Naive thymus-derived CD8-positive, alpha-beta T cell (primary cell): ENCODE data around the gene PTPN7. TPM values are rescaled to one million over a fixed set of nuclear protein-coding genes. Genes with fewer than 3 reads are reported as not detected.
"Not testable (repeated sequence)": the region's sequence is repeated elsewhere in the genome, so short reads cannot be mapped to it uniquely, and the experiment has no call there.

Source experiments
- ATAC-seq, 2 donors: fragments of 150-1000 bp; cut with Tn5 transposase in 1 of 2; sonication (Bioruptor Pico), chemical (Tn5 transposase) in 1 of 2; 1 replicate in 1 of 2; 2 replicates in 1 of 2; pipeline ENCODE4 v1.10.0; 2021; ENCODE audit warnings: mild to moderate bottlenecking in 2 of 2, moderate library complexity in 2 of 2
- POLR2A ChIA-PET: fragments of 350-600 bp; sonication (Branson Sonifier 250); formaldehyde crosslinking; loops from one replicate; lab custom pipeline; 2021; ENCODE audit warnings: antibody characterized with exemption; lab: Charles Lee
- DNase-seq, 10 donors: peaks; one replicate each; pipeline versions ENCODE4 v3.0.0 to v3.0.0-alpha.2; 2020 to 2022
- H3K27ac Mint-ChIP-seq, 10 donors: one replicate each; pipeline ENCODE4 v1.8.0; 2020 to 2022; ENCODE audit warnings: mild to moderate bottlenecking in 10 of 10, mixed read lengths in 10 of 10, moderate library complexity in 4 of 10, inconsistent platforms in 1 of 10
- H3K27me3 Mint-ChIP-seq, 5 donors: one replicate each; pipeline ENCODE4 v1.8.0; 2021 to 2022; ENCODE audit warnings: mixed read lengths in 5 of 5
- H3K36me3 Mint-ChIP-seq, 3 donors: one replicate each; pipeline ENCODE4 v1.8.0; 2020 to 2022; ENCODE audit warnings: mixed read lengths in 3 of 3, mild to moderate bottlenecking in 2 of 3, inconsistent platforms in 1 of 3
- H3K4me1 Mint-ChIP-seq, 4 donors: one replicate each; pipeline ENCODE4 v1.8.0; 2021 to 2022; ENCODE audit warnings: mixed read lengths in 4 of 4
- H3K4me3 Mint-ChIP-seq, 10 donors: one replicate each; pipeline ENCODE4 v1.8.0; 2020 to 2022; ENCODE audit warnings: mild to moderate bottlenecking in 10 of 10, mixed read lengths in 10 of 10, moderate library complexity in 6 of 10, inconsistent platforms in 1 of 10
- H3K9me3 Mint-ChIP-seq, 9 donors: one replicate each; pipeline ENCODE4 v1.8.0; 2020 to 2022; ENCODE audit warnings: mixed read lengths in 9 of 9, mild to moderate bottlenecking in 3 of 9, inconsistent platforms in 1 of 9, moderate library complexity in 1 of 9
- polyA plus RNA-seq, 3 donors: library from polyadenylated mRNA; unstranded; fragments of 300-500 nt; fragmentation: Illumina TruSeq; gene quantifications; one replicate each; pipeline ENCODE4 v1.2.3, GENCODE V29; 2021
- total RNA-seq, 8 experiments: library from RNA in 2 of 8; stranded (reverse) in 2 of 8; gene quantifications; one replicate each; pipeline ENCODE4 v1.2.3 and lab custom pipeline; 2021 to 2026

The PTPN7 gene
- total and polyA plus RNA-seq, 5 experiments from 2014 or later, result 35.9 to 44.4 (median 37.7) TPM

- no peaks in the 10 kb centered on the region for H3K27me3 Mint-ChIP-seq
- H3K4me1 Mint-ChIP-seq, result peaks cover 12 to 51% (median 35%) of the 10 kb centered on the region in 4 donors
- H3K36me3 Mint-ChIP-seq, result peaks cover 0 to 21% (median 0%) of the 10 kb centered on the region in 3 donors
- DNase-seq (peak; percentile 45 to 82 (median 66)), ATAC-seq (peak; percentile 71 to 84)
- H3K27ac Mint-ChIP-seq, result peak within 1 kb of the TSS; percentile 86 to 97 (median 94)
- peak within 1 kb of the TSS; percentile 91 to 99 (median 94) for H3K4me3 Mint-ChIP-seq
- no peaks in the 10 kb centered on the region for H3K9me3 Mint-ChIP-seq
- POLR2A ChIA-PET, result interaction anchor here (0.9 to 6.3 kb wide), 4 partner anchors 10 to 21 kb away, joined by 3 to 55 read pairs (median 3); partner anchors contain the start of gene PTPN7
Measured at GRCh38 chr1:202144402-202145067, 15.9 kb downstream of the PTPN7 start, which contains the start of gene ARL8A. ARL8A (minus strand) TSS chr1:202144737; CDS start chr1:202144572, 165 bp downstream.

- Mint-ChIP-seq H3K9me3 (no peaks in the 10 kb centered on the region), H3K4me3 (peak overlapping the region; percentile 91 to 99 (median 94)), H3K27me3 (no peaks in the 10 kb centered on the region), H3K36me3 (peaks cover 0 to 18% (median 0%) of the 10 kb centered on the region in 3 donors), H3K27ac (peak overlapping the region; percentile 81 to 97 (median 92)), H3K4me1 (peaks cover 12 to 52% (median 37%) of the 10 kb centered on the region in 4 donors)
- peak in 4 of 10 donors; percentile 10 to 37 (median 18) for DNase-seq
- ATAC-seq, result peak; percentile 63
- POLR2A ChIA-PET, result interaction anchor here (0.9 to 6.3 kb wide), 4 partner anchors 9 to 21 kb away, joined by 3 to 55 read pairs (median 4); partner anchors contain the start of gene PTPN7
Measured at GRCh38 chr1:202143768-202144401, 16.5 kb downstream of the PTPN7 start.

DNA sequence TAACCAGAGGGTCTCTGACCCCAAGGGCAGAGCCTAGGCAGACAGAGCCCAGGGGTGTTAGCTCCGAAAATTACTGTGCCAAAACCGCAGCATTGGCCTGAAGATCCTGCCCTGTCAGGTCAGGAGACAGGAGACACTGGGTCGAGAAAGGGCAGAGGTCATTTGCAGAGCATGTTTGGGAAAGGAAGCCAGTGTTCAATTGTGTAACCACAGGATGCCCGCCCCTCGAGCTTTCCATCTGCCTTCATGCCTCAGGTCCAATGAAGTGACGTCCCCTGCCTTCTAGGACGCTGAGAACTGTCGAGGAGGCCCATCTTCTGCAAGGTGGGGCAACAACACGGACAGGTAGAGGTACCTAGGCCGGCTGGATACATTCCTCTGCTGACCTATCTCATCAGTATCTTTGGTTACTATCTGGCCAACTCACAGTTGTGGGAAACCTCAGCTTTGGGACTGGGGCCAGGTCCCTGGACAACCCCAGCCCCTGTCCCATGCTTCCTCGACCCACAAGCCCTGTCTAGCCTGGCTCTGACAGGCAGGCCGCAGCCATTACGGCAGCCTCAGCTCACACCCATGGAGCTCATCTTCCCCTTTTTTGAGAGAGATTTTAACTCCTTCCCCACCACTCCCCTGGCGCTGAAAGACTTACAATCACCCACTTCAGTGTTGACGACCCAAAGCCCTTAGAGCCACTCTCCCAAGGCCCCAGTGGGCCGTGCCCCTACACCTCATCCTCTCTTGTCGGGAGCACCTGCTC, 17.2 kb downstream of the PTPN7 start:
- Mint-ChIP-seq H3K4me3 (peak overlapping the region; percentile 91 to 99 (median 94)), H3K9me3 (no peaks in the 10 kb centered on the region), H3K36me3 (peaks cover 0 to 20% (median 0%) of the 10 kb centered on the region in 3 donors), H3K27ac (peak overlapping the region; percentile 81 to 97 (median 92)), H3K27me3 (no peaks in the 10 kb centered on the region), H3K4me1 (peaks cover 13 to 56% (median 40%) of the 10 kb centered on the region in 4 donors)
- ATAC-seq (peak; percentile 24 to 40), DNase-seq (peak in 2 of 10 donors; percentile 28 to 32)
- POLR2A ChIA-PET, result interaction anchor here (1.8 to 6.3 kb wide), 2 partner anchors 13 to 17 kb away, joined by 5 to 55 read pairs; partner anchors contain the start of gene PTPN7

DNA sequence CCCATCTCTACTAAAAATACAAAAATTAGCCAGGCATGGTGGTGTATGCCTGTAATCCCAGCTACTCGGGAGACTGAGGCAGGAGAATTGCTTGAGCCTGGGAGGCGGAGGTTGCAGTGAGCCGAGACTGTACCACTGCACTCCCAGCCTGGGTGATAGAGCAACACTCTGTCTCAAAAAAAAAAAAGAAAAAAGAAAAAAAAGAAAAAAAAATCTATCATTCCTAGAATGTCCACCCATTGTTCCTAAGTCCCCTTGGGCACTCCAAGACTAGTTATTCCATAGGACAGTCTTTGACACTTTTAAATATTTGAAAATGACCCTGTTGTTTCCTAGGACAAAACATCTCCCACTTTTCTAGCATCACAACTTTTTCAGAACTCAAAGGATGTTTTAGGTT, 18.9 kb downstream of the PTPN7 start:
- H3K27me3 Mint-ChIP-seq, ATAC-seq, H3K9me3 Mint-ChIP-seq, DNase-seq, POLR2A ChIA-PET: not testable (repeated sequence)
- Mint-ChIP-seq H3K36me3 (peaks cover 0 to 28% (median 0%) of the 10 kb centered on the region in 3 donors), H3K27ac (peak overlapping the region in 7 of 10 donors; percentile 1 to 93 (median 48)), H3K4me3 (peak overlapping the region in 2 of 10 donors; percentile 37 to 39), H3K4me1 (peaks cover 11 to 52% (median 38%) of the 10 kb centered on the region in 4 donors)

GRCh38 chr1:202140833-202141232, 19.6 kb downstream of the PTPN7 start:
- DNase-seq, result no peak
- H3K27ac Mint-ChIP-seq, result peak overlapping the region in 8 of 10 donors; percentile 24 to 67 (median 52)
- peaks cover 0 to 30% (median 0%) of the 10 kb centered on the region in 3 donors for H3K36me3 Mint-ChIP-seq
- no peaks in the 10 kb centered on the region for H3K9me3 Mint-ChIP-seq
- H3K27me3 Mint-ChIP-seq, result no peaks in the 10 kb centered on the region
- H3K4me1 Mint-ChIP-seq, result peaks cover 11 to 52% (median 37%) of the 10 kb centered on the region in 4 donors
- ATAC-seq, result no peak
- POLR2A ChIA-PET, result no interaction called here
- peak overlapping the region in 1 of 10 donors; percentile 29 for H3K4me3 Mint-ChIP-seq

- Mint-ChIP-seq H3K4me1 (peaks cover 0 to 24% (median 7%) of the 10 kb centered on the region in 4 donors), H3K4me3 (no peak overlapping the region), H3K9me3 (no peaks in the 10 kb centered on the region), H3K27me3 (no peaks in the 10 kb centered on the region), H3K27ac (peak overlapping the region in 2 of 10 donors; percentile 22 to 28), H3K36me3 (peaks cover 0 to 59% (median 0%) of the 10 kb centered on the region in 3 donors)
- ATAC-seq (peak; percentile 89 to 92), DNase-seq (peak in 9 of 10 donors; percentile 10 to 65 (median 39))
- POLR2A ChIA-PET, result interaction anchor here (1.0 kb wide), 1 partner anchor 9 kb away, joined by 3 read pairs; the partner anchor contains the start of gene ARL8A
Measured at GRCh38 chr1:202135221-202135721, 25.1 kb downstream of the PTPN7 start.

GRCh38 chr1:202134645-202135172, 25.7 kb downstream of the PTPN7 start:
- peak; percentile 3 to 19 for ATAC-seq
- no peaks in the 10 kb centered on the region for H3K9me3 Mint-ChIP-seq
- H3K4me3 Mint-ChIP-seq, result no peak overlapping the region
- peaks cover 0 to 59% (median 0%) of the 10 kb centered on the region in 3 donors for H3K36me3 Mint-ChIP-seq
- peak overlapping the region in 2 of 10 donors; percentile 22 to 28 for H3K27ac Mint-ChIP-seq
- POLR2A ChIA-PET, result interaction anchor here (1.0 kb wide), 1 partner anchor 10 kb away, joined by 3 read pairs; the partner anchor contains the start of gene ARL8A
- DNase-seq, result no peak
- no peaks in the 10 kb centered on the region for H3K27me3 Mint-ChIP-seq
- H3K4me1 Mint-ChIP-seq, result peaks cover 0 to 21% (median 5%) of the 10 kb centered on the region in 4 donors

- H3K27ac Mint-ChIP-seq, result no peak overlapping the region
Measured at GRCh38 chr1:202133989-202134388, 26.4 kb downstream of the PTPN7 start.

DNA sequence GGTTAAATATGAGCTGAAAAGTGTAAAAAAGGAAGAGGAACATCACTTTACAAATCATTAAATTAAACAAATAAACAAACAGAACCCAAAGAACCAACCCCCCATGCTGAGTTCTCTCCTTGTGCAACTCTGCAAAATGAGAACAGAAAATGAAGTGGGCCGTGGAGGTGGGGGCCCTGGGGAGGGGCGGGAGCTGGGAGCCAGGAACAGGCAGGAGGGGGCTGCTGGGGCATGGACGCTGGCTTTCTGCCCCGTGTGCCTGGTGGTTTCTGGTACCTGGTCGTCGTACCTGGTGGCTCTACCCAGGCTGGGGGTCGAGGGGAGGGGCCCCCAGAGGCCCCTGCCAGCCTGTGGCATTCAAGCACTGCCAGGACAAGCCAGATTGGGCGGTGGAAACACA, 26.9 kb downstream of the PTPN7 start:
- POLR2A ChIA-PET, result no interaction called here
- ATAC-seq, result no peak
- no peaks in the 10 kb centered on the region for H3K27me3 Mint-ChIP-seq
- no peak overlapping the region for H3K4me3 Mint-ChIP-seq
- H3K36me3 Mint-ChIP-seq, result peaks cover 0 to 52% (median 0%) of the 10 kb centered on the region in 3 donors
- no peak overlapping the region for H3K27ac Mint-ChIP-seq
- H3K4me1 Mint-ChIP-seq, result peaks cover 0 to 16% (median 5%) of the 10 kb centered on the region in 4 donors
- no peaks in the 10 kb centered on the region for H3K9me3 Mint-ChIP-seq
- no peak for DNase-seq

More at GRCh38 chr1:202133989-202134388, 26.4 kb downstream of the PTPN7 start:
- POLR2A ChIA-PET, result no interaction called here
- Mint-ChIP-seq H3K4me3 (no peak overlapping the region), H3K4me1 (peaks cover 0 to 19% (median 5%) of the 10 kb centered on the region in 4 donors), H3K9me3 (no peaks in the 10 kb centered on the region), H3K36me3 (peaks cover 0 to 57% (median 0%) of the 10 kb centered on the region in 3 donors), H3K27me3 (no peaks in the 10 kb centered on the region)
- no peak for ATAC-seq
- no peak for DNase-seq

GRCh38 chr1:202133001-202133400, 27.4 kb downstream of the PTPN7 start:
- Mint-ChIP-seq H3K27ac (no peak overlapping the region), H3K9me3 (no peaks in the 10 kb centered on the region), H3K36me3 (peaks cover 0 to 47% (median 0%) of the 10 kb centered on the region in 3 donors), H3K4me3 (no peak overlapping the region), H3K4me1 (peaks cover 0 to 13% (median 4%) of the 10 kb centered on the region in 4 donors), H3K27me3 (peaks cover 0 to under 1% (median 0%) of the 10 kb centered on the region in 5 donors)
- DNase-seq (no peak), ATAC-seq (no peak)
- POLR2A ChIA-PET, result no interaction called here
